Measurements from ENCODE around the gene CCL28.
A peak's percentile ranks its signal among the peaks of the same experiment; 100 is the strongest.

CCL28 gene

DNA sequence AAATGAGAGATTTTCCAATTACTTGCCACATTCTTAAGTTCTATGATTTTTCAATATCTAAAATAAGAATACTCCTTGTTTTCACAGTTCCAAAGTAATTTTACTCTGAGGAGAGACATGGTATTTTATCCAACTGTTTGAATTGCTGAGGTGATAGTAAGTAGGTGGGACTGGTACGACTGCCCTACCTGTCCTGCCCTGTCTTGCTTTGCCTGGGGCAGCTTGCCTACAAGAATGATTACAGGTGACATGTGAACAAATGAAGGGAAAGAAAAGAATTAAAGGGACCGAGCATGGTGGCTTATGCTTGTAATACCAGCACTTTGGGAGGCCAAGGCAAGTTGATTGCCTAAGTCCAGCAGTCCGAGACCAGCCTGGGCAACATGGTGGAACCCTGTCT, 57.4 kb downstream of the CCL28 start:
- no peak for DNase-seq

DNA sequence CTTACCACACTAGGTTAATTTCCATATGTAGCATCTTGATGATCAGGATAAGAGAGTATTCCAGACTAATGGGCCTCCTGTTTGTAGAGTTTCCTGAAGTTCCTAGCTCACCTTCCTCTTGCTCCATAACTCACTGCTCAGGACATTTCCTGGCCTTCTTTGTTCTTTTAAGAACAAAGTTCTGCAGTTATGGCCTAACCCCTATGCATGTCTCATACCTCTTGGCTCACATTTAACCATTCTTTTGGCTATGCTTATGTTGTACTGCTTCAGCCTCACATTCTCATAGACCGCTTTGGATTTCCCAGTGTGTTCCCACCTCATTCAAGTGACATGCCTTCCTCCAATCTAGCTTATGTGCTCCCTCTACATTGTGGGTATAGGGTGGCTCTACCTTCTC, 58.5 kb downstream of the CCL28 start:
- no peak for DNase-seq

GRCh38 chr5:43352915-43353314, 59.3 kb downstream of the CCL28 start:
- DNase-seq: no peak

- DNase-seq: no peak
These were observed 60.1 kb downstream of the CCL28 start for GRCh38 chr5:43352131-43352530.

DNA sequence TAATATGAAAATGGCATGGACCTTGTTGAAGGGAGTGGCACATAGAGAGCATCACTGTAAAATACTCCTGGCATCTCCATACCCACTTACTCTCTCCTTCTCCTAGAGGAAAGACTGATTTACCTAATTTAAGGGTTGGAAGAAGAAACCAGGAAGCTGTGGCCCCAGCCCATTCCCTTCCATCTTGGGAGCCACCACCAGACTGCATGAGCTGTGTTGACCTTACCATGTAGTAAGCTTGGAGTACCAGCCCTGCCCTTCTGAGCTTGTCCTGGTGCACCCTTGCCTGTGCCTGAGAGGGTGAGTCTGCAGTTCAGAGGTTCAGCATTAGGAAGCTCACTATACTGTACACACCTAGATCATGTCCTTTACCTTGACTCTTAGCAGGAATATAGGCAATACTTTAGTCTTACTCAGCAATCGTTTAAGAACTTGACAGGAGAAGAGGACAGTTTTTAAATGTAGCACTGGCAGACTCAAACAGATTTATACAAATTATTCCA, 63.3 kb downstream of the CCL28 start:
- no peak for DNase-seq

DNA sequence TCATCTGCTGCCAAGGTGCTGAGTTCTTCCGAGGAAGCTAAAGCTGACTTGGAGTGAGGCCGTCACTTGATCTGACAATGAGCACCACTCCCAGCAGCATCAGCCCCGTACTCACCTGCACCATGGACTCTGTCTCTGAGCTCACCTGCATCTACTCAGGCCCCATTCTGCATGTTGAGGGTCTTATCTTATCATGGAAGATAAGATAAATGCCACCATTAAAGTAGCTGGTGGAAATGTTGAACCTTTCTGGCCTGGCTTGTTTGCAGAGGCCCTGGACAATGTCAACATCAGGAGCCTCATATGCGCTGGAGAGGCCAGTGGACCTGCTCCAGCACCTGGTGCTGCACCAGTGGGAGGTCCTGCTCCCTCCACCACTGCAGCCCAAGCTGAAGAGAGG, 64.0 kb downstream of the CCL28 start:
- no peak for DNase-seq

GRCh38 chr5:43338862-43339261, 73.3 kb downstream of the CCL28 start:
- no peak for DNase-seq

- no peak for DNase-seq
These were observed 76.0 kb downstream of the CCL28 start for GRCh38 chr5:43336159-43336558.

DNA sequence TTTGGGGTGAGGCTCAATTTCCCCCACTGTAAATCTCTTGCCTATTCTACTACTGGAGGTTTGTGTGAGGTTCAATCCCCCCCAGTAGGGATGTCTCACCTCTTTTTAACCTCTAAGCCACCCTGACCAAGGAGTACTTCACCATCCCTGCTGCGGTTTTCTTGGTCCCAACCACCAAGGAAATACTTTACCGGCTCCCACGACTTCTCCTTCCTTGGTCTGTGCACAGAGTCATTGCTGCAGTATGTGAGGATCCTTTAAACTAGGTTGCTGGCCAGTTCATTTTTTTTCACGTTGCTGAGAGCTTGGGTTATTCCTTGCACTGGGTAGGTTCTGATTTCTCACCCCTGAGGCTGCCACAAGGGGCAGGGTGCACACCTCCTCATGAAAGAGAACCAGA, 76.5 kb downstream of the CCL28 start:
- no peak for DNase-seq

GRCh38 chr5:43332401-43332800, 79.8 kb downstream of the CCL28 start:
- DNase-seq: peak; percentile 27

Data from HCEC 1CT (cell line).